Astrocyte (in vitro differentiated cells and primary cell): ENCODE data around the gene RICTOR.

Experiments
- EZH2 ChIP-seq: IDR thresholded peaks from 2 replicates; pipeline ENCODE4 v1.6.1; 2012; ENCODE audit warnings: mild to moderate bottlenecking, low read length, inconsistent platforms; ENCODE audit not compliant: insufficient read depth
- TF ChIP-seq, protein P1 (sequence below): IDR thresholded peaks from 2 replicates; pipeline ENCODE4 v1.5.1; 2011; ENCODE audit warnings: low read depth, mild to moderate bottlenecking, inconsistent platforms, low read length, moderate library complexity; ENCODE audit not compliant: insufficient read depth

GRCh38 chr5:39015743-39016586 lies 58.2 kb downstream of the RICTOR start:
- TF ChIP-seq, protein P1, sequence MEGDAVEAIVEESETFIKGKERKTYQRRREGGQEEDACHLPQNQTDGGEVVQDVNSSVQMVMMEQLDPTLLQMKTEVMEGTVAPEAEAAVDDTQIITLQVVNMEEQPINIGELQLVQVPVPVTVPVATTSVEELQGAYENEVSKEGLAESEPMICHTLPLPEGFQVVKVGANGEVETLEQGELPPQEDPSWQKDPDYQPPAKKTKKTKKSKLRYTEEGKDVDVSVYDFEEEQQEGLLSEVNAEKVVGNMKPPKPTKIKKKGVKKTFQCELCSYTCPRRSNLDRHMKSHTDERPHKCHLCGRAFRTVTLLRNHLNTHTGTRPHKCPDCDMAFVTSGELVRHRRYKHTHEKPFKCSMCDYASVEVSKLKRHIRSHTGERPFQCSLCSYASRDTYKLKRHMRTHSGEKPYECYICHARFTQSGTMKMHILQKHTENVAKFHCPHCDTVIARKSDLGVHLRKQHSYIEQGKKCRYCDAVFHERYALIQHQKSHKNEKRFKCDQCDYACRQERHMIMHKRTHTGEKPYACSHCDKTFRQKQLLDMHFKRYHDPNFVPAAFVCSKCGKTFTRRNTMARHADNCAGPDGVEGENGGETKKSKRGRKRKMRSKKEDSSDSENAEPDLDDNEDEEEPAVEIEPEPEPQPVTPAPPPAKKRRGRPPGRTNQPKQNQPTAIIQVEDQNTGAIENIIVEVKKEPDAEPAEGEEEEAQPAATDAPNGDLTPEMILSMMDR: no peak
- TF ChIP-seq EZH2: no peak
